GM21619 (cell line): Measurements from ENCODE around the gene GZMM.
A peak's percentile ranks its signal among the peaks of the same experiment; 100 is the strongest.

Experiments
- ATAC-seq: cut with Tn5 transposase; IDR thresholded peaks from one replicate; pipeline ENCODE4 v1.9.1; 2021; ENCODE audit not compliant: unreplicated experiment

The GZMM gene

DNA sequence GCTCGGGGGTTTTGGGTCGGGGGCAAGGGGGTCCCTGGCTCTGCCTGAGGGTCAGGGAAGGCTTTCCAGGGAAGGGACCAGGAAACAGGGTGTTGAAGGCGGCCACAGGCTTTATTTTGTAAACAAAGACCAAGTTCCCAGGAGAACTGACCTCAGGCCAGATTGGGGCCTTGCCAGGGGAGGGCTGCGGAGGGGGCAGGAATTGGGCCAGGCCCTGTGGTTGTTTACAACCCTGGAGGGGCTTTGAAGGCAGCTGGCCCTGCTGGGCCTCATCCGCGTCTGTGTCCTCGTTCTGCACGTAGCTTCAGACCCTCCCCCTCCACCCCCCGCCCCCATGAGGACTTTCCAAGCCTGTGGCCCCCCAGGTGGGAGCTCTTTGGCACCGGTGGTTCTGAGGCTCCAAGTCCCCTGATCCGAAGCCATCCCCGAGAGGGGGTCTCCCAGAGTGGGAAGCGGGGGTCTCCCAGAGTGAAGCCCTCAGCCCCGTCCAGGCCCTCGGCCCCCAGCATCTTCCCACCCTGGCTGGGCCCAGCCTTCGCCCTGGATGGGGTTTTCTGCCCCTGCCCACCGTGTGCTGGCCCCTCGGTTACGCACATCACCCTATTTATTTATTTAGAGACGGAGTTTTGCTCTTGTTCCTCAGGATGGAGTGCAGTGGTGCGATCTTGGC, 15.1 kb downstream of the GZMM start:
- no peak for ATAC-seq

GRCh38 chr19:560121-560520, 16.3 kb downstream of the GZMM start:
- ATAC-seq: no peak

GRCh38 chr19:566403-566802, 22.6 kb downstream of the GZMM start:
- no peak for ATAC-seq

DNA sequence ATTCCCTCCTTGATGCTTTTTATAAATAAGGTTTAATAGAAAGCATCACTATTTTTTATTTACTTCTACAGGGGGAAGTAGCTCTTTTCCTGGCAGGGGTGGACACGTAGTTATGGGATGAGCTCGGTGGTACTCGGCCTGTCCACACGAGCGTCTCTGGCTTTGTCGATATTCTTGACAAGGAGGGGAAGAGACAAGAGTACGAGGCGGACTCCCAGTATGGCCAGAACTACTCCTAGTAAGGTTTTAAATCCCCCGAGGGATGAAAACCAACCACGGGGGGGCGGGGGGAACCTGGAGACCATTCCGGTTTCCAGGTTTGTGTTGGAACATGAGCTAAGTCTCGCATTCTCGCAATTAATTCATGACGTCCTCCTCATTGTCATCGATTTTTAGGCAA, 23.0 kb downstream of the GZMM start:
- ATAC-seq: no peak

DNA sequence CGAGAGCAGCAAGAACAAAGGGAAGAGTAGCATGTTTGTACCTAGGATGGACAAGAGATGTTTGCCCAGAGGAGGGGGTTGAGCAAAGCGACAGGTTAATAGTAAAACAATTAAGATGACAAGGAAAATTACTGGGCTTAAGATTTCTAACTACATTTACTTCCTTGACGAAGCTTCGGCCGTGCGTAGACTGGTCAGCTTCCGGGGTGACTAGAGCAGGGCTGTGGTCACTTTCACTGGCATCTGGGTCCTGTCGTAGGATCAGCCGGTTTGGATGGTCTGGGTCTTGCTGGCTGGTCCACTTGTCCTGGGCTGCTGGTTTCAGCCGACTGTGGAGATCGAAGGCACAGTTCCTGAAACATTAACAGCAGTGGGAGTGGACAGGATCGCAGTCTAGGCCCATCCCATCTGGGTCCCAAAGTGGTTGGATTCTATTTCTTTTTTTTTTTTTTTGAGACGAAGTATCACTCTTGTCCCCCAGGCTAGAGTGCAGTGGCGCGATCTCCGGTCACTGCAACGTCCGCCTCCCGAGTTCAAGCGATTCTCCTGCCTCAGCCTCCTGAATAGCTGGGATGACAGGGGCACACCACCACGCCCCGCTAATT, 23.5 kb downstream of the GZMM start:
- ATAC-seq: no peak

GRCh38 chr19:570251-570686, 26.4 kb downstream of the GZMM start:
- no peak for ATAC-seq

DNA sequence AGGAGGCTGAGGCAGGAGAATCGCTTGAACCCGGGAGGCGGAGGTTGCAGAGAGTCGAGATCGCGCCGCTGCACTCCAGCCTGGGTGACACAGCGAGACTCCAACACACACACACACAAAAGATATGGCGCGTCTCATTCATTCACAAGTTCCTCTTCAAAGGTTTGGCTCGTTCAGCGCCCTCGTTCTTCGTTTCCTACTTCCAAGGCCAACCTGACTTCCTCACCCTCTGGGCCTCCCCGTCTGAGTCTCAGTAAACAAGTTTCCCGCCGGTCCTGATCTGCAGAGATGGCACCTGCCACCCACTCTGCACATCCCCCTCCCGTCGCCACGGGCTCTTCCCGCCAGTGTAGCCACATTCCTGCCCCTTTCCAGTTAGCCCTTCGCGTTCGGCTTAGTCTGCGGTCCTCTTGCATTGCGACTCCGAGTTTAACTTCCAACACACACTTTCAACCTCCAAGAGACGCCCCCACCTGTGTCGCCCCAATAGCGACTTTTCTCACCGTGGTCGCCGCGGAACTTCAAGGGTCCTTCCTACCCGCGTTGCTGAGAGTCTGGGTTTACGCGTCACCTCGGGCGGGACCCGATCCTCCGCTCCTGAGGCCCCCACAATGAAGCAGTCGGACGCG, 27.2 kb downstream of the GZMM start:
- ATAC-seq: no peak

DNA sequence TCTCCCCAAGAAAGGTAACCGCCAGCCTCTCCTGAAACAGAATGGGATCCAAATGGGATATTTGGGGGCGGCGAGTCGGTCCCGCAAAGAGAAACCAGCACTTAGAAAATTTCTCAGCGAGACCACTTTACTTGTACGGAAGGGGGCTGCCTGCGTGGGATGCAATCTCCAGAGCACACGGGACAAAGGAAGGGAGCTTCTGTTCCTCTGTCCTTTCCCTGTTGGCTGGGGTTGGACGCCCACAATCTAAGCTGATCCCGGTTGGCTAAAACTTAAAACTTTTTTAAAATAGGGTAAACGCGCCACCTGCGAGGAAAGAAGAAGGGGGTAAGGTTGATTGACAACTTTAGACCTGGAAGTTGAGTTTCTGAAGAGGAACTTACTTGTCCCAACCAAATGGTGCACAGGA, 27.7 kb downstream of the GZMM start:
- ATAC-seq: no peak

DNA sequence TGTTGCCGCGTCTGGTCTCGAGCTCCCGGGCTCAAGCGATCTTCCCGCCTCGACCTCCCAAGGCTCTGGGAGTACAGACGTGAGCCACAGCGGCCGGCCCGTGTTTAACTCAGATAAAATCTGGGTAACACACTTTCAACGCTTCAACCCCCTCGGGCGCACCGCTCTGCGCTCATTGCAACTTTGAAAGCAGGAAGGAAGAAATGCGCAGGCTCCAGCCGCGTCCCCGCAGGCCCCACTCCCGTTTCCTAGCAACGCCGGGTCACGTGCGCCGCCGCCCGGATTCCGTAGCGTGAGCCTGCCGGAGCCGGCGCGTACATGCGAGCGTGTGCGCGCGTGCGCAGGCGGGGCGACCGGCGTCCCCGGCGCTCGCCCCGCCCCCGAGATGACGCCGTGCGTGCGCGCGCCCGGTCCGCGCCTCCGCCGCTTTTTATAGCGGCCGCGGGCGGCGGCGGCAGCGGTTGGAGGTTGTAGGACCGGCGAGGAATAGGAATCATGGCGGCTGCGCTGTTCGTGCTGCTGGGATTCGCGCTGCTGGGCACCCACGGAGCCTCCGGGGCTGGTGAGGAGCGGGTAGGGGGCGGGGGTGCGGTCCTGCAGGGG, 28.4 kb downstream of the GZMM start, which contains the start of gene BSG:
BSG (plus strand) TSS at position 457 of the 603 bp plus-strand sequence; CDS start at position 496, 39 bp downstream.
- peak; percentile 58 for ATAC-seq

DNA sequence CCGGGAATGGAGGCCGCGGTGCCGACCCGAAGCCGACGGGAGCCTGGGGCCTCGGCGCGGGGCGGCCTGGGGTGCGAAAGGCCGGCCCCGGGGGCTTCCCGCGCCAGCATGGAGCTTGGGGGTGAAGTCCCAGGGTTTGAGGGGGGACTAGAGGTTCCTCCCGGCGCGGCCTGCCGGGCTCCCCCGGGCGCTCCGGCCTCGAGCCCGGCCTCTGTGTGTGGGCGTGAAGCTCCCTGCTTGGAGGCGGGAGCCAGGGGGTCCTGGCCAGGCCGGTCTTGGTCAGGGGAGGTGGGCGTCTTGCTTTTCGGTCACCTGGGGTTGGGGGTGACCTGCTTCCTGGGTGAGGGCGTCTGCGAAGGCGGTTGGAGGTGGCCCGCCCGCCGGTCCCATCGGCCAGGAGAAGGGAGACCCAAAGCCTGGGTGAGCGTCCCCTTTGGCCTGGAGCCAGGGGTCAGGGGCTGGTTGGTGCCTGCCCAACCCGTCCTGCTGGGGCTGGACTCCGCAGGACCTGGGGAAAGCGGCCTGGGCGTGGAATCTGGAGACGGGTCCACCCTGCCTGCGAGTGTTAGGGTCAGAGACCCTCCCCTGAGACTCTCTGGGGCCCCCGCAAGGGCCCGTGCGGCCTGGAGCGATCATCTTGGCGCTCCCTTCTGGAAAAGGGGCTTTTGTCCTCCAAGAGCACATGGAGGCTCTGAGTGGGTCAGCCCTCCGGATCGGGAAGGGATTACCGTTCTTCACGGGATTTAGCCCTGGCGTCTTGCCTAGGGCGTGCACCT, 29.1 kb downstream of the GZMM start:
- ATAC-seq: peak; percentile 17

DNA sequence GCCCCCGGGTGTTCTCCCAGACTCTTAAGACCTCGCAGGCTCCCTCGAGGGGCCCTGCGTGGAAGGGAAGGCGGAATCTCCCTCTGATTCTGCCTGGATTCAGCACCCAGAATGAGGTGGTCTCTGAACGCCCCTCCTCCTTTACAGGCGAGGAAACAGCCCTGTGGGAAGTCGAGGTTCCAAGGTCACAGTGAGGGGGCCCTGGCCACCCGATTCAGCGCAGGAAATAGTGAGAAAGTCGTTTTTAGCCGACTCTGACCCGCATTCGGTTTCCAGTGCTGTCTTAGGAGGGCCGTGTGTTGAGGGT, 29.6 kb downstream of the GZMM start:
- no peak for ATAC-seq

DNA sequence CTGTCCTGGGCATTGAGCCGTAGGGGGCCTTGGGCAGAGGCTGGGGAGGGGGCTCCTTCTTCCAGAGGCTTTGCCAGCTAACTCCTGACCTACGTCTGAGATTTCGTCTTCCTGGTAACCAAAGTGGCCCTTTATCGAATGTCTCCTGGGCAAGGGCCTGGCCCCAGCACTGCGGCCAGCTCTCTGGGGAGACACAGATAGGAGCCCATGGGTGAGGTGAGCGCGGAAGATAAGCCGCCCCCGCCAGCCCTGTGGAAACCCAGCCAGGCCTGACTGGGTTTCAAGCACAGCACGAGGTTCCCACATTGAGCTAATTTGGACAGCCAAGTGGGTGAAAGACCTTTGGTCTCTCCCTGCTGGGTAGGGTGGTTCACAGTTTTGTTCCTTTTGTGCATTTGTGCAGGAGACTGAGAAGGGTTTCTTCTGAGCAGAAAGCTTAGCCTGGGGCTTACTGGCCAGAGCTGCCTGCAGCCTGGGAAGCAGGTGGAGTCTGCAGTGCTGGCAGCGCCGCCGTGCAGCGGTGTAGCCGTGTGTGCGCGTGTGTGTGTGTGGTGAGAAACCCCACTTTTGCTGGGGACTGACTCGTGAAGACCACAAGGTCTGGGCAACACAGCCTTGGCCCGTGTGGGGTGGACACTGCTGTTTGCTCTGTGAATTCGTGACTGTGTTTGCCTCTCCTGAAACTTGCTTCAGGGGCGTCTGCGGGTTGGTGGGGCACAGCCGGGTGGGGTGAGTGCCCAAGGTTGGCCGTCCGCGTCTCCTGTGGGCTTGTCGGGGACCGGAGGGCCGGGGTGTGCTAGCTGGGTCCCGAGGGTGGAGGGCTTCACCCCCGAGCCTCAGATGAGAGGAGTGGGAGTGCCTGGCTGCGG, 31.0 kb downstream of the GZMM start:
- no peak for ATAC-seq

- no peak for ATAC-seq
These were observed 32.0 kb downstream of the GZMM start for GRCh38 chr19:575527-576506.

GRCh38 chr19:576768-577438, 33.0 kb downstream of the GZMM start:
- no peak for ATAC-seq

- no peak for ATAC-seq
These were observed 33.9 kb downstream of the GZMM start for GRCh38 chr19:577439-578392.

GRCh38 chr19:579111-579841, 35.4 kb downstream of the GZMM start:
- ATAC-seq: no peak

- ATAC-seq: no peak
These were observed 35.9 kb downstream of the GZMM start for GRCh38 chr19:579842-580155.
